ENCODE data around the gene SERTAD3.

The SERTAD3 gene

GRCh38 chr19:40418040-40418439, 26.1 kb downstream of the SERTAD3 start:
- TF ChIP-seq CTCF (IDR thresholded peaks at IDR 0.05; ENCODE audit: control insufficient read depth, extremely low read depth, insufficient read depth) = no peak
- no peak overlapping the region for H3K4me3 ChIP-seq (ENCODE audit: low read depth, low read length)
- DNase-seq (ENCODE audit: low read depth) = no peak

- no peak overlapping the region for H3K4me3 ChIP-seq (ENCODE audit: low read depth, low read length)
These were observed 26.5 kb downstream of the SERTAD3 start for GRCh38 chr19:40417643-40417981.

GRCh38 chr19:40416918-40417642, 27.1 kb downstream of the SERTAD3 start:
- no peak overlapping the region for H3K4me3 ChIP-seq (ENCODE audit: low read depth, low read length)
- no peak for DNase-seq (ENCODE audit: low read depth)
- no peak for TF ChIP-seq CTCF (IDR thresholded peaks at IDR 0.05; ENCODE audit: control insufficient read depth, extremely low read depth, insufficient read depth)

More at GRCh38 chr19:40417643-40417981, 26.5 kb downstream of the SERTAD3 start:
- DNase-seq (ENCODE audit: low read depth) = no peak
- TF ChIP-seq CTCF (IDR thresholded peaks at IDR 0.05; ENCODE audit: control insufficient read depth, extremely low read depth, insufficient read depth) = no peak

GRCh38 chr19:40415768-40416167, 28.4 kb downstream of the SERTAD3 start:
- TF ChIP-seq CTCF (IDR thresholded peaks at IDR 0.05; ENCODE audit: control insufficient read depth, extremely low read depth, insufficient read depth) = no peak
- no peak overlapping the region for H3K4me3 ChIP-seq (ENCODE audit: low read depth, low read length)

GRCh38 chr19:40414542-40415535, 29.3 kb downstream of the SERTAD3 start:
- TF ChIP-seq CTCF (IDR thresholded peaks at IDR 0.05; ENCODE audit: control insufficient read depth, extremely low read depth, insufficient read depth) = no peak
- no peak for DNase-seq (ENCODE audit: low read depth)
- no peak overlapping the region for H3K4me3 ChIP-seq (ENCODE audit: low read depth, low read length)

More at GRCh38 chr19:40415768-40416167, 28.4 kb downstream of the SERTAD3 start:
- DNase-seq (ENCODE audit: low read depth) = no peak

GRCh38 chr19:40413291-40413845, 30.8 kb downstream of the SERTAD3 start, which contains the start of gene PRX:
PRX (minus strand) TSS chr19:40413378; CDS start chr19:40407932, 5,446 bp downstream.
- no peak within 1 kb of the TSS for H3K4me3 ChIP-seq (ENCODE audit: low read depth, low read length)

More at GRCh38 chr19:40413291-40413845, 30.8 kb downstream of the SERTAD3 start, which contains the start of gene PRX:
- DNase-seq (ENCODE audit: low read depth) = no peak
- TF ChIP-seq CTCF (IDR thresholded peaks at IDR 0.05; ENCODE audit: control insufficient read depth, extremely low read depth, insufficient read depth) = no peak
